H1 (cell line): ENCODE measurements around the gene PDE3A. TPM values are rescaled to one million over a fixed set of nuclear protein-coding genes. Genes with fewer than 3 reads are reported as not detected.

ENCODE experiments used
- CTCF ChIA-PET: fragments of 300-600 bp; sonication (Branson Sonifier 250); formaldehyde crosslinking; loops from one replicate; lab custom pipeline; 2021; ENCODE audit not compliant: partially characterized antibody; lab: Charles Lee
- POLR2A ChIA-PET: fragments of 300-600 bp; sonication (Branson Sonifier 250); formaldehyde crosslinking; loops from one replicate; lab custom pipeline; 2021; ENCODE audit warnings: inconsistent platforms; ENCODE audit not compliant: partially characterized antibody; lab: Charles Lee
- DNase-seq, 2 experiments: peaks; one replicate each; pipeline versions ENCODE4 v3.0.0 to v3.0.0-alpha.2; 2010 to 2022; ENCODE audit warnings: low spot score in 2 of 2, low read depth in 1 of 2, mixed read lengths in 1 of 2
- FAIRE-seq: peaks from 2 replicates; lab custom pipeline; 2011; peaks lifted over from hg19 to GRCh38; lab: Jason Lieb, UNC
- H2AFZ ChIP-seq: 2 replicates; pipeline ENCODE4 v1.8.1; 2012; ENCODE audit warnings: low read length, inconsistent platforms
- H2AK5ac ChIP-seq: 2 replicates; pipeline ENCODE4 v1.6.1; 2013; ENCODE audit warnings: low read depth, low read length
- H2BK120ac ChIP-seq: replicated peaks from 2 replicates; pipeline ENCODE3; 2013; ENCODE audit warnings: low read depth, low read length, inconsistent platforms
- H2BK12ac ChIP-seq: 2 replicates; pipeline ENCODE4 v1.6.1; 2013; ENCODE audit warnings: low read depth, low read length
- H2BK15ac ChIP-seq: 2 replicates; pipeline ENCODE4 v1.6.1; 2013; ENCODE audit warnings: low read length
- H2BK20ac ChIP-seq: 2 replicates; pipeline ENCODE4 v1.6.1; 2013; ENCODE audit warnings: low read length
- H2BK5ac ChIP-seq: 2 replicates; pipeline ENCODE4 v1.6.1; 2013; ENCODE audit warnings: low read depth, low read length
- H3K14ac ChIP-seq: 2 replicates; pipeline ENCODE4 v1.6.1; 2013; ENCODE audit warnings: inconsistent platforms; ENCODE audit not compliant: insufficient read length
- H3K18ac ChIP-seq: 2 replicates; pipeline ENCODE4 v1.6.1; 2013; ENCODE audit warnings: low read length; ENCODE audit errors: extremely low read depth
- H3K23ac ChIP-seq: 2 replicates; pipeline ENCODE4 v1.6.1; 2013; ENCODE audit warnings: inconsistent platforms; ENCODE audit not compliant: insufficient read length
- H3K23me2 ChIP-seq: 2 replicates; pipeline ENCODE4 v1.6.1; 2013; ENCODE audit warnings: low read depth, low read length
- H3K27ac ChIP-seq: 2 replicates; pipeline ENCODE4 v1.6.1; 2011; ENCODE audit warnings: low read depth, low read length, inconsistent platforms
- H3K27me3 ChIP-seq, 4 experiments: replicated peaks in 1 of 4; 1 replicate in 1 of 4; 2 replicates in 3 of 4; pipeline versions ENCODE4 v1.6.1 to v1.8.1; 2011 to 2013; ENCODE audit warnings: low read length in 3 of 4, mild to moderate bottlenecking in 3 of 4, inconsistent platforms in 2 of 4, mixed read lengths in 2 of 4, moderate library complexity in 1 of 4; ENCODE audit not compliant: control insufficient read depth in 3 of 4, insufficient read depth in 3 of 4; ENCODE audit errors: extremely low read depth in 1 of 4
- H3K36me3 ChIP-seq, 4 experiments: 2 replicates each; pipeline versions ENCODE4 v1.6.1 to v1.8.1; 2011 to 2013; ENCODE audit warnings: mild to moderate bottlenecking in 4 of 4, low read length in 3 of 4, moderate library complexity in 2 of 4, control low read depth in 1 of 4, inconsistent platforms in 1 of 4; ENCODE audit not compliant: insufficient read depth in 4 of 4, control insufficient read depth in 2 of 4
- H3K4ac ChIP-seq: replicated peaks from 2 replicates; pipeline ENCODE3; 2013; ENCODE audit warnings: low read length, low read depth, mixed read lengths, inconsistent platforms; ENCODE audit not compliant: insufficient read length
- H3K4me1 ChIP-seq, 4 experiments: replicated peaks in 1 of 4; 1 replicate in 1 of 4; 2 replicates in 3 of 4; pipeline versions ENCODE4 v1.6.1 to v1.8.1; 2011 to 2013; ENCODE audit warnings: low read length in 3 of 4, inconsistent platforms in 2 of 4, mixed read lengths in 1 of 4; ENCODE audit not compliant: insufficient read depth in 4 of 4, control insufficient read depth in 3 of 4
- H3K4me2 ChIP-seq, 2 experiments: 2 replicates each; pipeline versions ENCODE4 v1.6.1 to v1.8.1; 2011 to 2013; ENCODE audit warnings: low read depth in 2 of 2, low read length in 2 of 2, control low read depth in 1 of 2, inconsistent platforms in 1 of 2, mild to moderate bottlenecking in 1 of 2; ENCODE audit not compliant: insufficient read depth in 1 of 2
- H3K4me3 ChIP-seq, 4 experiments: fragments of 200-600, 300-600 bp in 1 of 4; sonication (generic), shearing (Covaris generic), sonication (Bioruptor Twin) in 1 of 4; 2 replicates each; pipeline versions ENCODE4 v1.5.1 to v1.8.1; 2011 to 2016; ENCODE audit warnings: low read length in 4 of 4, low read depth in 3 of 4, control low read depth in 2 of 4, inconsistent platforms in 2 of 4, mild to moderate bottlenecking in 2 of 4, mixed read lengths in 1 of 4, moderate library complexity in 1 of 4; ENCODE audit not compliant: insufficient read depth in 2 of 4; ENCODE audit errors: extremely low read depth in 1 of 4
- H3K56ac ChIP-seq: replicated peaks from 2 replicates; pipeline ENCODE3; 2013; ENCODE audit warnings: low read depth, mild to moderate bottlenecking, mixed read lengths, low read length, inconsistent platforms; ENCODE audit not compliant: insufficient read length
- H3K79me1 ChIP-seq: 2 replicates; pipeline ENCODE4 v1.6.1; 2013; ENCODE audit warnings: low read depth, low read length, control low read depth
- H3K79me2 ChIP-seq, 2 experiments: 2 replicates each; pipeline versions ENCODE4 v1.6.1 to v1.8.1; 2012 to 2013; ENCODE audit warnings: low read length in 2 of 2, mild to moderate bottlenecking in 2 of 2, inconsistent platforms in 1 of 2; ENCODE audit not compliant: insufficient read depth in 2 of 2, control insufficient read depth in 1 of 2
- H3K9ac ChIP-seq, 4 experiments: replicated peaks in 1 of 4; 1 replicate in 1 of 4; 2 replicates in 3 of 4; pipeline versions ENCODE4 v1.6.1 to v1.8.1; 2011 to 2013; ENCODE audit warnings: low read depth in 3 of 4, low read length in 3 of 4, control low read depth in 2 of 4, mild to moderate bottlenecking in 2 of 4, moderate library complexity in 2 of 4, inconsistent platforms in 1 of 4; ENCODE audit errors: extremely low read depth in 1 of 4
- H3K9me3 ChIP-seq, 2 experiments: 2 replicates each; pipeline versions ENCODE4 v1.6.1 to v1.8.1; 2012 to 2013; ENCODE audit warnings: mild to moderate bottlenecking in 2 of 2, moderate library complexity in 2 of 2, control low read depth in 1 of 2, inconsistent platforms in 1 of 2, low read depth in 1 of 2, low read length in 1 of 2, mixed read lengths in 1 of 2; ENCODE audit not compliant: insufficient read depth in 2 of 2
- H4K20me1 ChIP-seq, 2 experiments: replicated peaks in 1 of 2; 2 replicates each; pipeline versions ENCODE3 to v1.8.1; 2011 to 2013; ENCODE audit warnings: inconsistent platforms in 2 of 2, low read length in 2 of 2, mild to moderate bottlenecking in 1 of 2; ENCODE audit not compliant: insufficient read depth in 2 of 2, control insufficient read depth in 1 of 2
- H4K5ac ChIP-seq: 2 replicates; pipeline ENCODE4 v1.6.1; 2013; ENCODE audit warnings: low read length, low read depth, mixed read lengths, inconsistent platforms; ENCODE audit not compliant: insufficient read length
- H4K8ac ChIP-seq: 2 replicates; pipeline ENCODE4 v1.8.0; 2013; ENCODE audit warnings: mild to moderate bottlenecking, moderate library complexity, low read length, inconsistent platforms; ENCODE audit not compliant: insufficient read depth; ENCODE audit errors: extremely low read depth
- H4K91ac ChIP-seq: replicated peaks from 2 replicates; pipeline ENCODE3; 2013; ENCODE audit warnings: low read length, mixed read lengths, inconsistent platforms; ENCODE audit not compliant: insufficient read length
- CHD1 ChIP-seq: IDR thresholded peaks from 2 replicates; pipeline ENCODE4 v1.6.1; 2012; ENCODE audit warnings: low read depth, low read length, improper control_type of control experiment
- FOSL1 ChIP-seq: IDR thresholded peaks from 2 replicates; pipeline ENCODE4 v1.6.1; 2011; ENCODE audit warnings: mild to moderate bottlenecking, low read depth, low read length, moderate library complexity; ENCODE audit not compliant: insufficient read depth
- GTF2F1 ChIP-seq: IDR thresholded peaks from 2 replicates; pipeline ENCODE4 v1.6.1; 2012; ENCODE audit warnings: low read depth, low read length, improper control_type of control experiment, borderline replicate concordance
- HDAC6 ChIP-seq: IDR thresholded peaks from one replicate; pipeline ENCODE4 v1.7.1; 2012; ENCODE audit warnings: low read depth, mild to moderate bottlenecking, inconsistent platforms, low read length, moderate library complexity
- KDM5A ChIP-seq: fragments of 200-600 bp; IDR thresholded peaks from 2 replicates; pipeline ENCODE4 v1.7.1; 2012; ENCODE audit warnings: mild to moderate bottlenecking, low read length, inconsistent platforms, mixed read lengths
- MAX ChIP-seq: IDR thresholded peaks from 2 replicates; pipeline ENCODE4 v1.6.1; 2012; ENCODE audit warnings: inconsistent platforms
- NRF1 ChIP-seq: IDR thresholded peaks from 2 replicates; pipeline ENCODE4 v1.6.1; 2011; ENCODE audit warnings: mild to moderate bottlenecking, low read depth, low read length, improper control_type of control experiment
- RBBP5 ChIP-seq: IDR thresholded peaks from 2 replicates; pipeline ENCODE4 v1.7.1; 2012; ENCODE audit warnings: low read depth, mild to moderate bottlenecking, inconsistent platforms, low read length, moderate library complexity, borderline replicate concordance
- RFX5 ChIP-seq: IDR thresholded peaks from 2 replicates; pipeline ENCODE4 v1.6.1; 2011; ENCODE audit warnings: low read depth, low read length, improper control_type of control experiment, borderline replicate concordance
- SP4 ChIP-seq: IDR thresholded peaks from 2 replicates; pipeline ENCODE4 v1.6.1; 2012; ENCODE audit warnings: low read length, inconsistent platforms
- SRF ChIP-seq: IDR thresholded peaks from 2 replicates; pipeline ENCODE4 v1.6.1; 2011; ENCODE audit warnings: mild to moderate bottlenecking, low read depth, low read length, moderate library complexity
- TEAD4 ChIP-seq: IDR thresholded peaks from 2 replicates; pipeline ENCODE4 v1.6.1; 2012; ENCODE audit warnings: low read depth, low read length, inconsistent platforms, mixed read lengths
- YY1 ChIP-seq: IDR thresholded peaks from 2 replicates; pipeline ENCODE4 v1.6.1; 2011; ENCODE audit warnings: low read depth, mild to moderate bottlenecking, low read length
- WGBS, 2 experiments: shearing (Covaris generic) in 1 of 2; methylation state at CpG; one replicate each; pipeline versions ENCODE4 v1.1.6 to v1.1.7; 2013 to 2015; ENCODE audit warnings: low lambda C conversion rate in 2 of 2, mixed read lengths in 2 of 2, inconsistent platforms in 1 of 2, low coverage in 1 of 2, missing lambda C conversion rate in 1 of 2; ENCODE audit not compliant: insufficient replicate concordance in 2 of 2, insufficient coverage in 1 of 2, insufficient read length in 1 of 2; ENCODE audit errors: extremely low coverage in 1 of 2, missing lambda C conversion rate in 1 of 2; 5-methylcytosine and 5-hydroxymethylcytosine counted together
- polyA plus RNA-seq, 7 experiments: library from polyadenylated mRNA; depleted of rRNA in 3 of 7; stranded (reverse) in 5 of 7; unstranded in 2 of 7; fragments of >200 nt in 5 of 7; fragments of 200-250 nt in 2 of 7; gene quantifications; 1 replicate in 5 of 7; 2 replicates in 1 of 7; 4 replicates in 1 of 7; pipeline versions ENCODE4 v1.2.1 to v1.2.3, GENCODE V29; 2011 to 2013; ENCODE audit warnings: missing spikeins in 2 of 7, mixed read lengths in 2 of 7
- total RNA-seq: library from RNA; stranded (reverse); fragmentation: NEBNext Ultra II Directional; extraction: Animal tissue kit (Norgen Biotek cat#: 25700); gene quantifications from 2 replicates; pipeline ENCODE4 v1.2.1, GENCODE V29; 2021

PDE3A gene
- total and polyA plus RNA-seq, 2 of the 8 experiments (the other 6 are each of a cell fraction or from before 2014, with no cell fraction given) = 1.4 to 3.4 TPM

- Histone ChIP-seq H3K4me2 (no peak overlapping the region), H3K23me2 (no peaks in the 10 kb centered on the region), H2BK5ac (no peak overlapping the region), H2BK15ac (no peak overlapping the region), H3K9ac (no peak overlapping the region), H3K56ac (no peak overlapping the region), H3K14ac (no peak overlapping the region), H3K27ac (peak overlapping the region; percentile 26; the same call in 1 of the 2 replicates), H3K18ac (no peak overlapping the region), H3K4me1 (peaks cover 0 to 10% (median 7%) of the 10 kb centered on the region in 4 experiments; a peak in 4 of 7 replicates), H2BK20ac (no peak overlapping the region), H2AK5ac (no peak overlapping the region), H3K23ac (no peak overlapping the region), H4K91ac (no peak overlapping the region), H3K4ac (no peak overlapping the region), H3K4me3 (no peak overlapping the region; a peak in 1 of 8 replicates), H3K79me2 (no peaks in the 10 kb centered on the region), H3K27me3 (no peaks in the 10 kb centered on the region), H4K20me1 (no peaks in the 10 kb centered on the region), H4K5ac (no peak overlapping the region), H2BK12ac (no peak overlapping the region), H3K79me1 (no peaks in the 10 kb centered on the region), H2AFZ (peak overlapping the region; percentile 65; the same call in 1 of the 2 replicates), H4K8ac (no peak overlapping the region), H3K9me3 (no peaks in the 10 kb centered on the region), H2BK120ac (no peak overlapping the region), H3K36me3 (no peaks in the 10 kb centered on the region)
- 63% methylated on average over 2 of the region's 2 CpGs; no CpG with 5 or more reads in 1 of the 2 experiments for WGBS, 2 experiments
- TF ChIP-seq SP4 (no peak), TEAD4 (no peak), SRF (no peak), KDM5A (no peak), RFX5 (no peak), YY1 (no peak), RBBP5 (no peak), CHD1 (no peak), NRF1 (no peak), MAX (no peak), FOSL1 (no peak), HDAC6 (no peak), GTF2F1 (no peak)
- FAIRE-seq (peak; percentile 36), DNase-seq (no peak)
- ChIA-PET POLR2A (no interaction called here), CTCF (interaction anchor here (0.6 to 1.3 kb wide), 3 partner anchors 10 to 245 kb away, joined by 3 read pairs; no protein-coding TSS in a partner anchor)
Observed at GRCh38 chr12:20443792-20444191, 75.5 kb downstream of the PDE3A start.
